ENCODE measurements around the gene CIRBP. TPM values are rescaled to one million over a fixed set of nuclear protein-coding genes. Genes with fewer than 3 reads are reported as not detected.

Gene CIRBP
- total and polyA plus RNA-seq, 9 of the 15 experiments (the other 6 are each of a cell fraction or from before 2014, with no cell fraction given), result 20.5 to 327 (median 176) TPM

DNA sequence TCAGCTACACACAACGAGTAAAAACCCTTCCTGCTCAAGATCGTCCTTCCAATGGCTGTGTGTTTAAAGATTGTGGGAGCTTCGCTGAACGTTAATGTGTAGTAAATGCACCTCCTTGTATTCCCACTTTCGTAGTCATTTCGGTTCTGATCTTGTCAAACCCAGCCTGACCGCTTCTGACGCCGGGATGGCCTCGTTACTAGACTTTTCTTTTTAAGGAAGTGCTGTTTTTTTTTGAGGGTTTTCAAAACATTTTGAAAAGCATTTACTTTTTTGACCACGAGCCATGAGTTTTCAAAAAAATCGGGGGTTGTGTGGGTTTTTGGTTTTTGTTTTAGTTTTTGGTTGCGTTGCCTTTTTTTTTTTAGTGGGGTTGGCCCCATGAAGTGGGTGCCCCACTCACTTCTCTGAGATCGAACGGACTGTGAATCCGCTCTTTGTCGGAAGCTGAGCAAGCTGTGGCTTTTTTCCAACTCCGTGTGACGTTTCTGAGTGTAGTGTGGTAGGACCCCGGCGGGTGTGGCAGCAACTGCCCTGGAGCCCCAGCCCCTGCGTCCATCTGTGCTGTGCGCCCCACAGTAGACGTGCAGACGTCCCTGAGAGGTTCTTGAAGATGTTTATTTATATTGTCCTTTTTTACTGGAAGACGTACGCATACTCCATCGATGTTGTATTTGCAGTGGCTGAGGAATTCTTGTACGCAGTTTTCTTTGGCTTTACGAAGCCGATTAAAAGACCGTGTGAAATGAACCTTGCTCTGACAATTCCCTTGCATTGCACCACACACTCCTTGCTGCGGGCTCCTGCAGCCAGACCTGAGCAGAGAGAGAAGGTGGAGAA is 3.5 kb downstream of the CIRBP start (continued):
- TF ChIP-seq ILK (tag; IDR thresholded peaks at IDR 0.05; ENCODE audit: borderline replicate concordance, low read depth) (no peak), ZNF830 (CRISPR knock-in tag; IDR thresholded peaks at IDR 0.05) (no peak), STAG1 (CRISPR knock-in tag; IDR thresholded peaks at IDR 0.05; ENCODE audit: borderline replicate concordance) (no peak), NR2C1 (IDR thresholded peaks at IDR 0.05) (no peak), NR2C1 (tag; IDR thresholded peaks at IDR 0.05) (no peak), SMARCA5 (IDR thresholded peaks at IDR 0.05) (no peak), HDAC8 (tag; IDR thresholded peaks at IDR 0.05) (no peak), MCM5 (IDR thresholded peaks at IDR 0.05; ENCODE audit: low read depth) (no peak), MCM7 (IDR thresholded peaks at IDR 0.05) (no peak), THRAP3 (IDR thresholded peaks at IDR 0.05; ENCODE audit: borderline replicate concordance) (0 out of 2 replicates have a peak, but pooled peaks have one; percentile 57), TEAD4 (IDR thresholded peaks at IDR 0.05; ENCODE audit: low read length) (no peak), TEAD4 (CRISPR knock-in tag; IDR thresholded peaks at IDR 0.05; ENCODE audit: borderline replicate concordance) (no peak), MAFF (IDR thresholded peaks at IDR 0.05; ENCODE audit: low read length) (no peak), ELF4 (CRISPR knock-in tag; IDR thresholded peaks at IDR 0.05) (no peak), JUNB (CRISPR knock-in tag; conservative IDR thresholded peaks at IDR 0.05) (0 out of 2 replicates have a peak, but pooled peaks have one; percentile 3), ZNF561 (CRISPR knock-in tag; conservative IDR thresholded peaks at IDR 0.05) (no peak), MEIS2 (IDR thresholded peaks at IDR 0.05; ENCODE audit: partially characterized antibody) (no peak)
- TF ChIP-seq, protein P1, sequence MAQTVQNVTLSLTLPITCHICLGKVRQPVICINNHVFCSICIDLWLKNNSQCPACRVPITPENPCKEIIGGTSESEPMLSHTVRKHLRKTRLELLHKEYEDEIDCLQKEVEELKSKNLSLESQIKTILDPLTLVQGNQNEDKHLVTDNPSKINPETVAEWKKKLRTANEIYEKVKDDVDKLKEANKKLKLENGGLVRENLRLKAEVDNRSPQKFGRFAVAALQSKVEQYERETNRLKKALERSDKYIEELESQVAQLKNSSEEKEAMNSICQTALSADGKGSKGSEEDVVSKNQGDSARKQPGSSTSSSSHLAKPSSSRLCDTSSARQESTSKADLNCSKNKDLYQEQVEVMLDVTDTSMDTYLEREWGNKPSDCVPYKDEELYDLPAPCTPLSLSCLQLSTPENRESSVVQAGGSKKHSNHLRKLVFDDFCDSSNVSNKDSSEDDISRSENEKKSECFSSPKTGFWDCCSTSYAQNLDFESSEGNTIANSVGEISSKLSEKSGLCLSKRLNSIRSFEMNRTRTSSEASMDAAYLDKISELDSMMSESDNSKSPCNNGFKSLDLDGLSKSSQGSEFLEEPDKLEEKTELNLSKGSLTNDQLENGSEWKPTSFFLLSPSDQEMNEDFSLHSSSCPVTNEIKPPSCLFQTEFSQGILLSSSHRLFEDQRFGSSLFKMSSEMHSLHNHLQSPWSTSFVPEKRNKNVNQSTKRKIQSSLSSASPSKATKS (CRISPR knock-in tag; IDR thresholded peaks at IDR 0.05), result no peak
- TF ChIP-seq, protein P2, sequence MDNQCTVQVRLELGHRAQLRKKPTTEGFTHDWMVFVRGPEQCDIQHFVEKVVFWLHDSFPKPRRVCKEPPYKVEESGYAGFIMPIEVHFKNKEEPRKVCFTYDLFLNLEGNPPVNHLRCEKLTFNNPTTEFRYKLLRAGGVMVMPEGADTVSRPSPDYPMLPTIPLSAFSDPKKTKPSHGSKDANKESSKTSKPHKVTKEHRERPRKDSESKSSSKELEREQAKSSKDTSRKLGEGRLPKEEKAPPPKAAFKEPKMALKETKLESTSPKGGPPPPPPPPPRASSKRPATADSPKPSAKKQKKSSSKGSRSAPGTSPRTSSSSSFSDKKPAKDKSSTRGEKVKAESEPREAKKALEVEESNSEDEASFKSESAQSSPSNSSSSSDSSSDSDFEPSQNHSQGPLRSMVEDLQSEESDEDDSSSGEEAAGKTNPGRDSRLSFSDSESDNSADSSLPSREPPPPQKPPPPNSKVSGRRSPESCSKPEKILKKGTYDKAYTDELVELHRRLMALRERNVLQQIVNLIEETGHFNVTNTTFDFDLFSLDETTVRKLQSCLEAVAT (IDR thresholded peaks at IDR 0.05), result peak in 1 of 2 experiments; percentile 47; a peak in 2 of 4 replicates
- TF ChIP-seq, protein P3, sequence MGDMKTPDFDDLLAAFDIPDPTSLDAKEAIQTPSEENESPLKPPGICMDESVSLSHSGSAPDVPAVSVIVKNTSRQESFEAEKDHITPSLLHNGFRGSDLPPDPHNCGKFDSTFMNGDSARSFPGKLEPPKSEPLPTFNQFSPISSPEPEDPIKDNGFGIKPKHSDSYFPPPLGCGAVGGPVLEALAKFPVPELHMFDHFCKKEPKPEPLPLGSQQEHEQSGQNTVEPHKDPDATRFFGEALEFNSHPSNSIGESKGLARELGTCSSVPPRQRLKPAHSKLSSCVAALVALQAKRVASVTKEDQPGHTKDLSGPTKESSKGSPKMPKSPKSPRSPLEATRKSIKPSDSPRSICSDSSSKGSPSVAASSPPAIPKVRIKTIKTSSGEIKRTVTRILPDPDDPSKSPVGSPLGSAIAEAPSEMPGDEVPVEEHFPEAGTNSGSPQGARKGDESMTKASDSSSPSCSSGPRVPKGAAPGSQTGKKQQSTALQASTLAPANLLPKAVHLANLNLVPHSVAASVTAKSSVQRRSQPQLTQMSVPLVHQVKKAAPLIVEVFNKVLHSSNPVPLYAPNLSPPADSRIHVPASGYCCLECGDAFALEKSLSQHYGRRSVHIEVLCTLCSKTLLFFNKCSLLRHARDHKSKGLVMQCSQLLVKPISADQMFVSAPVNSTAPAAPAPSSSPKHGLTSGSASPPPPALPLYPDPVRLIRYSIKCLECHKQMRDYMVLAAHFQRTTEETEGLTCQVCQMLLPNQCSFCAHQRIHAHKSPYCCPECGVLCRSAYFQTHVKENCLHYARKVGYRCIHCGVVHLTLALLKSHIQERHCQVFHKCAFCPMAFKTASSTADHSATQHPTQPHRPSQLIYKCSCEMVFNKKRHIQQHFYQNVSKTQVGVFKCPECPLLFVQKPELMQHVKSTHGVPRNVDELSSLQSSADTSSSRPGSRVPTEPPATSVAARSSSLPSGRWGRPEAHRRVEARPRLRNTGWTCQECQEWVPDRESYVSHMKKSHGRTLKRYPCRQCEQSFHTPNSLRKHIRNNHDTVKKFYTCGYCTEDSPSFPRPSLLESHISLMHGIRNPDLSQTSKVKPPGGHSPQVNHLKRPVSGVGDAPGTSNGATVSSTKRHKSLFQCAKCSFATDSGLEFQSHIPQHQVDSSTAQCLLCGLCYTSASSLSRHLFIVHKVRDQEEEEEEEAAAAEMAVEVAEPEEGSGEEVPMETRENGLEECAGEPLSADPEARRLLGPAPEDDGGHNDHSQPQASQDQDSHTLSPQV (IDR thresholded peaks at IDR 0.05), result 0 out of 2 replicates have a peak, but pooled peaks have one; percentile 17

All from K562 (cell line).